Esophagus muscularis mucosa (tissue), 4 donors: ENCODE measurements around the gene WDFY2.

Experiments used
- EP300 ChIP-seq: sonication (generic); formaldehyde crosslinking; IDR thresholded peaks from one replicate; pipeline ENCODE4 v1.6.1; 2017; ENCODE audit warnings: antibody characterized with exemption
- POLR2A ChIP-seq: fragments of 450-650 bp; IDR thresholded peaks from one replicate; pipeline ENCODE4 v1.6.1; 2017; ENCODE audit warnings: antibody characterized with exemption, moderate library complexity, mild to moderate bottlenecking, low read depth
- TF ChIP-seq, protein P1 (sequence below), 3 experiments: fragments of 200-600 bp in 2 of 3; fragments of 450-650 bp in 1 of 3; sonication (generic) in 2 of 3; IDR thresholded peaks; one replicate each; pipeline ENCODE4 v1.5.1; 2017 to 2019; ENCODE audit warnings: antibody characterized with exemption in 3 of 3, mild to moderate bottlenecking in 2 of 3, moderate library complexity in 1 of 3

DNA sequence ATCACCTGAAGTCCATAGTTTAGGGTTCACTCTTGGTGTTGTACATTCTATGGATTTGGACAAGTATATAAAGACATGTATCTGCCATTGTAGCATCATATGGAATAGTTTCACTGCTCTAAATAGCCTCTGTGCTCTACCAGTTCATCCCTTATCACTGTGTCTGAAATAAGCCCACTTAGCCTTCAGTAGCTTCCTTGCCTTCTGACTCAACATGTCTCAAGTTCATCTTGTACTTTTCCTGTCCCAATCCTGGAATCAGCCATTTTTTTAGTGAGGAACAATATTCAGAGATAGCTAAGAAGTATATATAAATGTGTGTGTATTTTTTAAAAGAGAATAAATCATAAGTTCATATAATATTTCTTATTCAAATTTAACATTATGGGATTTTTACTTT lies 140.5 kb downstream of the WDFY2 start:
- TF ChIP-seq POLR2A (no peak), EP300 (no peak)
- TF ChIP-seq, protein P1, sequence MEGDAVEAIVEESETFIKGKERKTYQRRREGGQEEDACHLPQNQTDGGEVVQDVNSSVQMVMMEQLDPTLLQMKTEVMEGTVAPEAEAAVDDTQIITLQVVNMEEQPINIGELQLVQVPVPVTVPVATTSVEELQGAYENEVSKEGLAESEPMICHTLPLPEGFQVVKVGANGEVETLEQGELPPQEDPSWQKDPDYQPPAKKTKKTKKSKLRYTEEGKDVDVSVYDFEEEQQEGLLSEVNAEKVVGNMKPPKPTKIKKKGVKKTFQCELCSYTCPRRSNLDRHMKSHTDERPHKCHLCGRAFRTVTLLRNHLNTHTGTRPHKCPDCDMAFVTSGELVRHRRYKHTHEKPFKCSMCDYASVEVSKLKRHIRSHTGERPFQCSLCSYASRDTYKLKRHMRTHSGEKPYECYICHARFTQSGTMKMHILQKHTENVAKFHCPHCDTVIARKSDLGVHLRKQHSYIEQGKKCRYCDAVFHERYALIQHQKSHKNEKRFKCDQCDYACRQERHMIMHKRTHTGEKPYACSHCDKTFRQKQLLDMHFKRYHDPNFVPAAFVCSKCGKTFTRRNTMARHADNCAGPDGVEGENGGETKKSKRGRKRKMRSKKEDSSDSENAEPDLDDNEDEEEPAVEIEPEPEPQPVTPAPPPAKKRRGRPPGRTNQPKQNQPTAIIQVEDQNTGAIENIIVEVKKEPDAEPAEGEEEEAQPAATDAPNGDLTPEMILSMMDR (IDR thresholded peaks at IDR 0.05), result no peak
